SHP77 (cell line): ENCODE measurements around the gene PTPMT1.
"Not testable (repeated sequence)": the region's sequence is repeated elsewhere in the genome, so short reads cannot be mapped to it uniquely, and the experiment has no call there.

Experiments used
- DNase-seq, 2 experiments: peaks; one replicate each; lab custom pipeline; 2025; lab: John Stamatoyannopoulos, UW

The PTPMT1 gene, protein sequence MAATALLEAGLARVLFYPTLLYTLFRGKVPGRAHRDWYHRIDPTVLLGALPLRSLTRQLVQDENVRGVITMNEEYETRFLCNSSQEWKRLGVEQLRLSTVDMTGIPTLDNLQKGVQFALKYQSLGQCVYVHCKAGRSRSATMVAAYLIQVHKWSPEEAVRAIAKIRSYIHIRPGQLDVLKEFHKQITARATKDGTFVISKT

DNA sequence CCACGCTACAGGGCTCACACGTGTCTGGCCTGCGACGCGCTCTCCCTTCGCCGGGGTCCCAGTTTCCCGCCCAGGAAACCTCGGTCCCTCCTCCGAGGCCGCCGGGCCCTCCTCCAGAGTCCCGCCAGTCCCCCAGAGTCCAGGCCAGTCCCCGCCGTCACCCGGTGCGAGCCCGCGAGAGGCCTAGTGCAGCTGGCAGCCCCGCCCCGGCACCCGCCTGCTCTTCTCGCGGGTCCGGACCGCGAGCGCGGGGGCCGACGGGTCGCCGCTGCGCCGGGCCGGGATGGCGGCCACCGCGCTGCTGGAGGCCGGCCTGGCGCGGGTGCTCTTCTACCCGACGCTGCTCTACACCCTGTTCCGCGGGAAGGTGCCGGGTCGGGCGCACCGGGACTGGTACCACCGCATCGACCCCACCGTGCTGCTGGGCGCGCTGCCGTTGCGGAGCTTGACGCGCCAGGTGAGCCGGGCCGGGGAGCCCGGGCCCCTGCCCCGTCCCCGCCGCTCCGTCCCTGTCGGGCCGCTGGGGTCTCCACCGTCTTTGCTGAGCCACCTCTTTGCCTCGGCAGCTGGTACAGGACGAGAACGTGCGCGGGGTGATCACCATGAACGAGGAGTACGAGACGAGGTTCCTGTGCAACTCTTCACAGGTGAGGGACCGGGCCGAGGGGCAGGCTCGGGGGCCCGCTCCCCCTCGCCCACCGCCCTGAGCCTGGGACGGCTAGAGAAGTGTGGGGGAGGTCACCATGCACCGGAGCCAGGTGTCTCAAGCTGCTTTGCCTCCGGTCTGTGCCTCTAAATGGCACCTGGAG is at the start of gene PTPMT1:
PTPMT1 (plus strand) TSS at position 260 of the 809 bp plus-strand sequence; CDS start at position 284, 24 bp downstream.
- DNase-seq: peak; percentile 73 to 89

DNA sequence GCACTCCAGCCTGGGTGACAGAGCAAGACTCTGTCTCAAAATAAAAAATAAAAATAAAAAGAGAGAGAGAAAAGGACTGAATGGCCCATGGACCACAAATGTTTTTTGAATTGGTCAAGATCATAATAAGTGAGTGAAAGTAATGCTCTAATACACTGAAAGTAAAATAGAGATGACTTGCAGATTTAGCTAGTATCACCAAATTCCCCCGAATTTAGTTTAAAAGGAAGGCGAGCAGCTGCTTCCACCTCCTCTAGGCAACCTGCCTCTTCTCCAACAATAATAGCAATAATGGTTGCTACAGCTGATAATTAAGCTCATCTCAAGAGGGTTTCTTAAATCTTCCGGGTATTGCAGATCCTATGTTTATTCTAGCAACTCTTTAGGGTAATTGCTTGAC is 49.2 kb upstream of the PTPMT1 start:
- no peak for DNase-seq

DNA sequence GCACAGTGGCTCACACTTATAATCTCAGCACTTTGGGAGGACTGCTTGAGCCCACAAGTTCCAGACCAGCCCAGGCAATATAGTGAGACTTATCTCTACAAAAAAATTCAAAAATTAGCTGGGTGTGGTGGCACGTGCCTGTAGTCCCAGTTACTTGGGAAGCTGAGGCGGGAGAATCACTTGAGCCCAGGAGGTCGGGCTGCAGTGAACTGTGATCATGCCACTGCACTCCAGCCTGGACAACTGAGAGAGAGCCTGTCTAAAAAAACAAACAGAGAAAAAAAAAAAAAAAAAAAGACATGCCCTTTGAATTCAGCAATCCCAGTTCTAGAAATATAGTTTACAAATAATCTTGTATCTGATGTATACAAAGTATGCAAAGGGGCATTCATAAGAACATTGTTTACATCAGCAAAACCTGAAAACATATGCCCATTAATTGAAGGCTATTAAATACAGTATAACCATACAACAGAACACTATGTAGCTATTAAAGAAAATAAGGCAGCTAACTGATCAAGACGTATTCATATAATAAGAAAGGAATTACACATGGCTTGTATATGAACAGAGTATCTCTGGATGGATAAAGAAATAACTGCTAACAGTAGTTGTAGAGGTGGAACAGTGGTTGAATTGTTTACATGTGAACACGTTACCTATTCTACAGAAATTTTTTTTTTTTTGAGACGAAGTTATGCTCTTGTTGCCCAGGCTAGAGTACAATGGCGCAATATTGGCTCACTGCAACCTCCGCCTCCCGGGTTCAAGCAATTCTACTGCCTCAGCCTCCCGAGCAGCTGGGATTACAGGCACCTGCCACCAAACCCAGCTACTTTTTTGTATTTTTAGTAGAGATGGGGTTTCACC is 48.2 kb upstream of the PTPMT1 start:
- DNase-seq: no peak

DNA sequence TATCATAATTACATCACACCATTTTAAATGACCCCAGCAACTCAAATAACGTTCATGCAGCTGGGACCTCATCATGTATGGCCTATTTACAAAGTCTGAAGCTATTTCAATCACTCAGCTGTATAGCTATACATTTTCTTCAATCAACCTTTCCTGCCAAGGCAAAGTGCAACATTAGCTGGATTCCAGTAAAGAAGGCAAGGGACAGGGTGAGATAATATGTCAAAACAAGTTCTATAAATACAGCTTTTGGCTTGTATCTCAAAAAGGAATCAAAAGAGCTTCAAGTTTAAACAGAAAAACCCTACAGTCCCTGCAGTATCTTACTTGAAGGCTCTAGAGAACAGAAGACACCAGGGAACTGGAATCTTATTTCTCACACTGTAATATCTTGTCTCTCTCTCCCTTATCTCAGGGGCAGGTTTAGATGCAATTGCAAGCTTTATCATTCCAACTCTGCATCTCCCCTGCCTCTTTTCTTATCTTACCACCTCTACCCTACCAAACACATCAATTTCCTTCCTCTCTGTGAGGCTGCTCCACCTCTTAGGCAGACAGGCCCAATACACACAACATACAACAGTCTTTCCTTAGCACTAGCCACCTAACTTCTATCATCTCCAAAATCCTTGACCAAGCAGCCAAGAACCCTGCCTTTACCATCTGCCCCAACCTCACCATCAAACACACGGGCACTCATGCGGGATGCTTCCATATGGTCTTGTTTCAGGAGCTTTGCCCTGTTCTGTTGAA is 47.0 kb upstream of the PTPMT1 start:
- no peak for DNase-seq

DNA sequence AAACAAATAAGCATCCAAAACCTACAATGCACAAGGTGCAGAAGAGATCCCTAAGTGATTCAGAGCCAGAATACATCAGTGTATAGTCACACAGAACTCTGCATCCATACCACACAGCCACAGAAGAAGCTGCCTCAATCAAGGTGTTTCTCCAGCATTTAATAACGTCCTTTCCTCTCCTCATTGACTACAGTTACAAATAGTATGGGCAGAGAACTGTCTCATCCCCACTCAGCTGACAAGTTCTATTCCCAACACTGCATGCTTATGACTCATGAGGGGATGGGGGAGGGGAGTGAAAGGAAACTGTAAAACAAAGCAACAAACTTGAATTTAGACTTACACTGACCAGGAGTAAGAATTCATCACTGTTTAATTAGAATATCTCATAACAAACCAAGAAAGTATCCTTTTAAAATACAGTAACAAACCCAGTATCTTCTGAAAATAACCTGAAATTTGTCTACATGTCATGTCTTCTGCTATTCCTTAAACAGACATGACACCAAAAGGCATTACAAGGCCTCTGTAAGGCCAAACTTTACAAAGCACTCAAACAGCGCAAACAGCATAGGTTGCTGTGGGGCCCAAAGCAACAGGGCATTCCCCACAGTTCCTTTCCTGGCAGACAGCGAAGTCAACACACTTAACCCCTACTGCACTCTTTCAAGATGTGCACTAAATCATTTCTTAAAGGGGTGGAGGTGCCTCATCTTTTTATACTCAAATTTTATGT is 41.7 kb upstream of the PTPMT1 start:
- no peak for DNase-seq

DNA sequence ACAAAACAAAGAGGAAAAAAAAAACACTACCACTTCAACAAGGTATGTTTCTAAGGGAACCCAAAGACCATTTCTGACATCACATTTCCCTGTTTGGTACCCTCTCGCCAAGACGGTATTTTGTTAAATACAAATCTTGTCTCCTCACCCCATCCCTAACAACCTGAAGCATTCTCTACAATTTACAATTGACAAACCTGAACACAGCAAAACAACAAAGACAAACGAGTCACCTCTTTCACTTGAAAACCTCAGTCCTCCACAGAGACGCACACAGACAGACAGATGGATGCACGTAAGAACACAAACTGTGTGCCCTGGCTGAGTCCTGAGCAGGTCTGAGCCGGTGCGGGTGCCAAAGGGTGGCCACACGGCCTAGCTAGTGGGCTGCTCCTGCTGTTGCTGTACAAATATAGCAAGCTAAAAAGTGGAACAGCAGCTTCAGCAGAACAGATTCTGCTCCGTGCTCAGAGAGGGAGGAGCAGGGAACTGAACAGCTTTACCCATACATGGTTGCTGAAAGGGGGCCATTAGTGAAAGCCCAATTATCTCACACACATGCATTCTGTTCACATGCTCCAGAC is 41.0 kb upstream of the PTPMT1 start:
- peak in 1 of 2 experiments; percentile 6 for DNase-seq

DNA sequence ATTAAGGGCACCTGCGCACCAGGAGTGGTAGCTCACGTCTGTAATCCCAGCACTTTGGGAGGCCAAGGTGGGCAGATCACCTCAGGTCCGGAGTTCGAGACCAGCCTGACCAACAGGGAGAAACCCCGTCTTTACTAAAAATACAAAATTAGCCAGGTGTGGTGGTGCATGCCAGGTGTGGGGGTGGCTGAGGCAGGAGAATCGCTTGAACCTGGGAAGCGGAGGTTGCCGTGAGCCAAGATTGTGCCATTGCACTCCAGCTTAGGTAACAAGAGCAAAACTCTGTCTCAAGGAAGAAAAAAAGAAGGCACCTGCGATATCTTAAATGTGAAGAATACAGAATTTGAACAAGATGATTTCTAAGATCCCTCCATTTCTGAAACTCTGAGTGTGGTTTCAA is 39.4 kb upstream of the PTPMT1 start:
- DNase-seq: not testable (repeated sequence)

DNA sequence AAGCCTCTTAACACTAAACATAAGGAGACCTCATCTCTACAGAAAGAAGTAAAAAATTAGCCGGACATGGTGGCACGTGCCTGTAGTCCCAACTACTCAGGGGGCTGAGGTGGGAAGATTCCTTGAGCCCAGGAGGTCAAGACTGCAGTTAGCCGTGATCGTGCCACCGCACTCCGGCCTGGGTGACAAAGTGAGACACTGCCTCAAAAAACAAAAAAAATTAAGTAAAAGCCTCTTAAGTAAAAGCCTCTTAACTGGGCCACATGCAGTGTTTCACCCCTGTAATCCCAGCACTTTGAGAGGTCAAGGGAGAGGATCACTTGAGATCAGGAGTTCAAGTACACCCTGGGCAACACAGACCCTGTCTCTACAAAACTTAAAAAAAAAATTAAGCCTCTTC is 38.2 kb upstream of the PTPMT1 start:
- DNase-seq: no peak

DNA sequence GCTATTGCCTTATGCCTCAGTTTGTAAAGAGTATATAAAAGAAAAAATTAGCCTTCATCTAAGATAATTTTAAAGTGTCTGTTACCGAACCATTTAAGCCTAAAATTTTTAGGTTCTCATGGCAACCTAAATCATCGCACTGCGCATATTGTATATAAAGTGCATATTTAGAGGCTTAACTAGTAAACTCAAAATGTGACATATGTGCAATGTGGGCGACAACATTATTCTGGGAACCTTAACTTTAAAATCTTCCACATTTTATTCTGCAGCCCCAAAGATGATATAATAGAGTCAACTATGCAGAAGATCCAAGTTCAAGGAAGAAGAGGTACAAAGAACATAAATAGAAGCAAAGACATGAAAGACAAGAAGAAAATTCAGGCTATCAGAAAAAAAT is 35.4 kb upstream of the PTPMT1 start:
- DNase-seq: no peak

DNA sequence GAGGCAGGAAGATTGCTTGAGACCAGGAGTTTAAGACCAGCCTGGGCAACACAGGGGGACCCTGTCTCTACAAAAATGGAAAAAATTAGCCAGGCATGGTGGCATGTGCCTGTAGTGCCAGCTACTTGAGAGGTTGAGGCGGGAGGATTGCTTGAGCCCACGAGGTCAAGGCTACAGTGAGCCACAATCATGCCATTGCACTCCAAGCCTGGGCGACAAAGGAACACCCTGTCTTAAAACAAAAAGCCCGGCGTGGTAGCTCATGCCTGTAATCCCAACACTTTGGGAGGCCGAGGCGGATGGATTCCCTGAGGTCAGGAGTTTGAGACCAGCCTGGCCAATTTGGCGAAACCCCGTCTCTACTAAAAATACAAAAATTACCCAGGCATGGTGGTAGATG is 34.7 kb upstream of the PTPMT1 start:
- DNase-seq: not testable (repeated sequence)

DNA sequence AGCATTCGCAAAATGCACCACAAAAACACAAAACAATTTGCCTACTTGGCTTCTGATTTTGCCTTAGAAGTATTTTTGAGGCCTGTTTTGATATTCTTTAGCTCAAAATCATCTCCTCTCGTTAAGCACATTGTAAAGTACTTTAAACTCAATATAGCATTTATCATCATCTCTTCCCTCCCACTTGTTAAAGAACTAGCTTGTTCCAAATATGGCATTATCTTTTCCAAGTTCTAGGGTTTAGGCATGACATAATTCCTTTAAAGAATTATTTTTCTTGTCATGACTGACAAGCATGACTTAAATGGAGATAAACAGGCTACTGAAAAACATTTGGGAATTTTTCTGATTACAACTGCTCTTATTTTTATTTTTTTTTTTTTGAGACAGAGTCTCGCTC is 33.7 kb upstream of the PTPMT1 start:
- no peak for DNase-seq

DNA sequence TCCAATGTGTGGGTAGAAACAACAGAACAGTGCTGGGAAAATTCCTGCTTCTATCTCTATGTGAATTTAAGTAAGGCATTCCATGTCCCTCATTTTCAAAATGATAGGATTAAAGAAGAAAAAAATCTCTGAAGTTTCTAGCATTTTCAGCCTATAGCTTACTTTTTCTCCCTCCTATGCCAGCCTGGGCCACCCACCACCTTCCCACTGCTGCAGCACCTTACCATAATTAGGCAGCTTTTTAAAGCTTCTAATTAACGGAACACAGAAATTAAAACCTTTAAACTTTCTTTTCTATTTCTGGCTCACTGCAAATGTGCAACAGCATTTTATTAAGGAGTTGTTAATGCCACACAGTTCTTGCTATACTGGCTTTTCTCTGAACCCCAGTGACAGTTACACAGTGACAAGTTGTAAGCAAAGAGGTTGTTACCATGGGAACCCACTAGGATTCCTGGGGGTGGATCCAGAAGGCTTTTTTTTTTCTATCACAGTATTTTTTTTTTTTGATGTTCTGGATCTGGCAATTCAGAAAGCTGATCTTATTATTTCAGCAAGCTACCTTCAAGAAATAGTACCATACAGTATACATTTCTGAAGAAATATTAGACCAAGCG is 32.7 kb upstream of the PTPMT1 start:
- DNase-seq: no peak

DNA sequence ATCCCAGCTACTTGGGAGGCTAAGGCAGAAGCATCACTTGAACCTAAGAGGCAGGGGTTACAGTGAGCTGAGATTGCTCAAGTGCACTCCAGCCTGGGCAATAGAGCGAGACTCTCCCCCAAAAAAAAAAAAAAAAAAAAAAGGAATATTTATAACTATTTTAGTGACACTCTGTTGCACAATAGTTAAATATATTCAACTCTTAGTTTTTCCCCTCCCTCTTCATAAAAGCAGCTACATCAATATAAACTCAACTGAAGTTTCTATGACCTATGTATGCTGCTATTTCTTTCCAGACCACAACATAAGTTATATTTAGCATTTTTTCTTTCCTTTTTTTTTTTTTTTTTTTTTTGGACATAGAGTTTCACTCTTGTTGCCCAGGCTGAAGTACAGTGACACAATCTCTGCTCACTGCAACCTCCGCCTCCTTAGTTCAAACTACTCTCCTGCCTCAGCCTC is 31.7 kb upstream of the PTPMT1 start:
- DNase-seq: no peak

DNA sequence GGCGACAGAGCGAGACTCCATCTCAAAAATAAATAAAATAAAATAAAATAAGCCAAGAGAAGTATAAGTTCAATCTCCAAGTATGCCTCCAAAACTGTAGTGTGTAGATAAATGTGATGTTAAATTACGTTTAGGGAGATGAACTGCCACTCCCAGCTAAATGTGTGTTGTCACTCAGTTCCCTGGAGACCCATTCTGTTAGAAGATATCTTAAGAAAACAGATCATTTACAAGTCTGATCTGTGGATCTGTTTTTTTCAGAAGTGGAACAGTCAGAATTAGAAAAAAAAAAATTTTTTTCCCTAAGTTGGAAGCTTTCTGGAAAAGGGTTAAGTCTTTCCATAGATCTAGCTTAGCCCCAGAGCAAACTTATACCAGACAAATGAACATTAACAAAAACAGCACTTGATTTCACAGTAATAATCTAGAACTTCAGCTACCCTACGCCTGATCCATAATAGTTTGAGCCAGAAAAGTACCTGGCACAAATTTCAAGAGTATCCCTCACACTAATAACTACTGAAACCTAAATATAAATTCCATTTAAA is 30.6 kb upstream of the PTPMT1 start:
- DNase-seq: no peak

DNA sequence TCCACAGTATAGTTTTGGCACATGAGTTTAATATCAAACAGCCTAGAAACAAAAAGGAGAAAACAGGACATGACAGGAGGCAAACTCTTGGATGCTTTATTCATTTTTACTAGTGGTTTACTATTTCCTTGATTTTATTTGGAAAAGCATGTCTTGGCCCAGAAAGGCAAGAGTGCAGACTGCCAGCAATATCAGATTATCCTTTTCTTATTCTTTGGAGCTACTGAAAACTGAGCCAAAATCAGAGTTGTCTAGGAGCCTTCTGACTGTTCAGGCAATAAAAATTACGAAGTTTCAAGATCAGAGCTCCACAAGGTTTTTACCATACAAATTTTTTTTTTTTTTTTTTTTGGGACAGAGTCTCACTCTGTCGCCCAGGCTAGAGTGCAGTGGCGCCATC is 28.5 kb upstream of the PTPMT1 start:
- no peak for DNase-seq

DNA sequence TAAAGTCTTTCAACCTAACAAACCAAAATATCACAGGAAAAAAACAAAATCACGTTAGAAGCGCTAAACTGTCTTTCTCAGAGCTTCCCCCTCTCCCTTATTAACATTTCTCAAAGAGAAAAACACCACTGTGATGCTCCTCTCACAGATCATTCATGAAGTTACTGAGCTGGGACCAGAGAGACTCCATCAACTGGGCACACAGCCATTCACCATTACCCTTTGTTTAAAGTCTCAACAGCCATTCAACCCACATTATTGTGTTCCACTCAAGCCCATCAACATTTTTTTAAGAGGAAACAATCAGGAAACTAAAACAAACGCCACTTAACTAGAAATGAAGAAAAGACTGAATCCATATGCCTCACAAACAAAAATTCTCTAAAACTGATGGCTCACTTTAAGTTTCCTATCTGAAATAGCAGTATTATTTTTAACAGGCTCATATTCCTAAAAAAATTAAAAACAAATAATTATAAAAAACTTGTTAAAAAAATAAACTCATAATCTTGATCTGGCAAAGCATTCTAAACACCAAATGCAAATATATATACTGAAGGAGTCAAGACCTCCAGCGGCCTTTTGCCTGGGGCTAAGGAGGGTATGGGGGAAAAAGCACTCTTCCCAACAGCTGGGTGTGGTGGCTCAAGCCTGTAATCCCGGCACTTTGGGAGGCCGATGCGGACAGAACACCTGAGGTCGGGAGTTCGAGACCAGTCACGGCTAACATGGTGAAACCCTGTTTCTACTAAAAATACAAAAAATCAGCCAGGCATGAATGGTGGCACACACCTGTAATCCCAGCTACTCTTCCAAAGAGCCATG is 26.4 kb upstream of the PTPMT1 start:
- DNase-seq: no peak

DNA sequence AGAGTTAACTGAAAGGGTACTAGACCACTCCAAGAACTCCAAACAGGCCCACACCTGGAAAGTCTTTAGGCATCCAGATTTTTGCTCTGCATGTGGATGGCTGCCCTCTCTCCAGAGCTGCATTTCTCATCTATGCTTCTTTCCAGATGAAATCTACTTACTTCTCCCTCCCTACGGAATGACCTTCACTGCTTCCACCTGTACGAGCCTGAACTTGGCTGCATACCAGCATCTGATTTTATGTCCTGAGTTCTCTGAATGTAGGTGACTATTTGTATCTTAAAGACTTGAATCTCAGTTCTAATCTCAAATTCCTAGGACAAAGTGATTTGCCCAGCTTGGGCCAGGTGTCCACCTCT is 25.7 kb upstream of the PTPMT1 start:
- DNase-seq: no peak

DNA sequence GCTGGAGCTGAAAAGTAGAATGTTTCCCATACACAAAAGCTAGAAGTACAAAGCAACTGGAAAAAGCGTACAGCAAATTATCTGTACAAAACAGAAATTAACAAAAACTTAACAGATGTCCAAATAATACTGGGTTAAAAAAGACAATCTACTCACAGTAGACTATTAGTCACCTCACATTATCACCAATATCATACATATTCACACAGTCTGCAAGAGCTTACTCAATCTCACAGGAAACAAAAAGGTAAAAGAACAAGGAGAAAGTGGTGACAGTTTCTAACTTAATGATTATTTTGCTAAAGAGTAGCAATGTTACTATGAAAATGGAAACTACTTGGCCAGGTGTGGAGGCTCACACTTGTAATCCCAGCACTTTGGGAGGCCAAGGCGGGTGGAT is 24.3 kb upstream of the PTPMT1 start:
- no peak for DNase-seq

DNA sequence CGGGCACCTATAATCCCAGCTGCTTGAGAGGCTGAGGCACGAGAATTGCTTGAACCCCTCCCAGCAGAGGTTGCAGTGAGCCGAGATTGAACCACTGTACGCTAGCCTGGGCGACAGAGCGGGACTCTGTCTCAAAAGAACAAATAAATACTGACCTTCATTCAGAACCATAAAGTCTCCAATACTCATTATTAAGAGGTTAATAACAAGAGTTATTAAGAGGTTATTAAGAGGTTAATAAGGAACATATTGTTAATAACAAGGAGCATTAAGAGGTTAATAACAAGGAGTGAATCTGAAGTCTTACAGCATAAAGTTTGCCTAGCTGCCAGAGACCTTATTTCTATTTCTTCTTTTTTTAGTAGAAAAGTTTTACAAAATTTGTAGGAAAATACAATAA is 20.1 kb upstream of the PTPMT1 start:
- no peak for DNase-seq
